Endothelial cell (in vitro differentiated cells): ENCODE data around the gene GFY. TPM values are rescaled to one million over a fixed set of nuclear protein-coding genes. Genes with fewer than 3 reads are reported as not detected.

Experiments
- DNase-seq: peaks from one replicate; pipeline ENCODE4 v3.0.0; 2021; ENCODE audit warnings: low spot score
- H3K27ac Mint-ChIP-seq: one replicate; pipeline ENCODE4 v1.8.0; 2021; ENCODE audit warnings: mixed read lengths, inconsistent platforms; ENCODE audit not compliant: unreplicated experiment
- H3K27me3 Mint-ChIP-seq: one replicate; pipeline ENCODE4 v1.8.0; 2021; ENCODE audit warnings: mild to moderate bottlenecking, moderate library complexity, mixed read lengths, inconsistent platforms; ENCODE audit not compliant: unreplicated experiment
- H3K36me3 Mint-ChIP-seq: one replicate; pipeline ENCODE4 v1.8.0; 2021; ENCODE audit warnings: mild to moderate bottlenecking, low read depth, mixed read lengths, inconsistent platforms; ENCODE audit not compliant: unreplicated experiment
- H3K4me1 Mint-ChIP-seq: one replicate; pipeline ENCODE4 v1.8.0; 2021; ENCODE audit warnings: mild to moderate bottlenecking, mixed read lengths, inconsistent platforms; ENCODE audit not compliant: unreplicated experiment
- H3K4me3 Mint-ChIP-seq: one replicate; pipeline ENCODE4 v1.8.0; 2021; ENCODE audit warnings: mild to moderate bottlenecking, mixed read lengths, inconsistent platforms; ENCODE audit not compliant: unreplicated experiment
- H3K9me3 Mint-ChIP-seq: one replicate; pipeline ENCODE4 v1.8.0; 2021; ENCODE audit warnings: mixed read lengths, inconsistent platforms; ENCODE audit not compliant: unreplicated experiment
- CTCF ChIP-seq: fragments of 200-600 bp; sonication (generic); IDR thresholded peaks from one replicate; pipeline ENCODE4 v1.5.0; 2021; ENCODE audit warnings: antibody characterized with exemption; ENCODE audit not compliant: unreplicated experiment
- total RNA-seq: library from RNA; stranded (reverse); fragmentation: NEBNext Ultra II Directional; extraction: Animal tissue kit (Norgen Biotek cat#: 25700); gene quantifications from one replicate; pipeline ENCODE4 v1.2.1, GENCODE V29; 2021; ENCODE audit not compliant: unreplicated experiment

GFY gene
- total RNA-seq, 1 donor from 2014 or later, result not detected

- Mint-ChIP-seq H3K27ac (no peak overlapping the region), H3K9me3 (no peaks in the 10 kb centered on the region), H3K36me3 (peaks cover 11% of the 10 kb centered on the region), H3K4me3 (no peak overlapping the region), H3K27me3 (peaks cover 11% of the 10 kb centered on the region), H3K4me1 (peaks cover 20% of the 10 kb centered on the region)
- TF ChIP-seq CTCF, result no peak
- DNase-seq, result no peak
Observed at GRCh38 chr19:49418511-49418910, 6.7 kb upstream of the GFY start.

- Mint-ChIP-seq H3K27ac (no peak overlapping the region), H3K9me3 (no peaks in the 10 kb centered on the region), H3K27me3 (peaks cover 15% of the 10 kb centered on the region), H3K36me3 (peaks cover 14% of the 10 kb centered on the region), H3K4me3 (no peak overlapping the region), H3K4me1 (peaks cover 21% of the 10 kb centered on the region)
- no peak for DNase-seq
- TF ChIP-seq CTCF, result no peak
Observed at GRCh38 chr19:49419173-49419572, 6.0 kb upstream of the GFY start.

- no peak overlapping the region for H3K27ac Mint-ChIP-seq
- peaks cover 17% of the 10 kb centered on the region for H3K27me3 Mint-ChIP-seq
- peaks cover 14% of the 10 kb centered on the region for H3K36me3 Mint-ChIP-seq
- peaks cover 23% of the 10 kb centered on the region for H3K4me1 Mint-ChIP-seq
- DNase-seq, result no peak
- H3K9me3 Mint-ChIP-seq, result no peaks in the 10 kb centered on the region
- no peak for TF ChIP-seq CTCF
- H3K4me3 Mint-ChIP-seq, result no peak overlapping the region
Observed at GRCh38 chr19:49420227-49420626, 5.0 kb upstream of the GFY start.

- no peak for TF ChIP-seq CTCF
- Mint-ChIP-seq H3K4me3 (peak overlapping the region; percentile 62), H3K27me3 (peaks cover 15% of the 10 kb centered on the region), H3K9me3 (no peaks in the 10 kb centered on the region), H3K27ac (no peak overlapping the region), H3K4me1 (peaks cover 26% of the 10 kb centered on the region), H3K36me3 (peaks cover 14% of the 10 kb centered on the region)
- DNase-seq, result peak; percentile 69
Observed at GRCh38 chr19:49421039-49421877, 3.9 kb upstream of the GFY start.

- no peak for TF ChIP-seq CTCF
- DNase-seq, result no peak
Observed at GRCh38 chr19:49421878-49422202, 3.3 kb upstream of the GFY start.

More at GRCh38 chr19:49421878-49422202, 3.3 kb upstream of the GFY start:
- Mint-ChIP-seq H3K27ac (no peak overlapping the region), H3K36me3 (peaks cover 16% of the 10 kb centered on the region), H3K4me1 (peaks cover 32% of the 10 kb centered on the region), H3K4me3 (peak overlapping the region; percentile 27), H3K27me3 (peaks cover 20% of the 10 kb centered on the region), H3K9me3 (no peaks in the 10 kb centered on the region)
